CD4-positive, CD25-positive, alpha-beta regulatory T cell (primary cell): ENCODE data around the gene KCNK15. TPM values are rescaled to one million over a fixed set of nuclear protein-coding genes. Genes with fewer than 3 reads are reported as not detected.

Experiments used
- ATAC-seq, 2 donors: fragments of 150-1000 bp; cut with Tn5 transposase; one replicate each; pipeline ENCODE4 v1.10.0; 2021; ENCODE audit warnings: low read depth in 2 of 2, moderate number of reproducible peaks in 2 of 2, moderate library complexity in 1 of 2
- DNase-seq, 3 donors: peaks; one replicate each; pipeline versions ENCODE4 v3.0.0 to v3.0.0-alpha.2; 2012 to 2022; ENCODE audit warnings: mixed read lengths in 1 of 3
- H3K27ac ChIP-seq: one replicate; pipeline ENCODE4 v1.7.0; 2013; ENCODE audit warnings: mild to moderate bottlenecking, low read length; ENCODE audit not compliant: insufficient read depth, poor library complexity, severe bottlenecking
- H3K27me3 ChIP-seq: one replicate; pipeline ENCODE4 v1.7.0; 2013; ENCODE audit warnings: low read length; ENCODE audit not compliant: control insufficient read depth, insufficient read depth
- H3K36me3 ChIP-seq: one replicate; pipeline ENCODE4 v1.7.0; 2013; ENCODE audit warnings: mild to moderate bottlenecking, low read length, moderate library complexity; ENCODE audit not compliant: control insufficient read depth, insufficient read depth
- H3K4me1 ChIP-seq: 2 replicates; pipeline ENCODE4 v1.7.0; 2013; ENCODE audit warnings: mild to moderate bottlenecking, low read length; ENCODE audit not compliant: insufficient read depth, control insufficient read depth, poor library complexity, severe bottlenecking
- H3K4me3 ChIP-seq: one replicate; pipeline ENCODE4 v1.7.0; 2013; ENCODE audit warnings: low read depth, mild to moderate bottlenecking, low read length, moderate library complexity
- H3K9me3 ChIP-seq, 2 experiments: 1 replicate in 1 of 2; 2 replicates in 1 of 2; pipeline ENCODE4 v1.7.0; 2013; ENCODE audit warnings: low read length in 2 of 2, mild to moderate bottlenecking in 1 of 2, moderate library complexity in 1 of 2; ENCODE audit not compliant: control insufficient read depth in 2 of 2
- H3K27ac Mint-ChIP-seq, 3 donors: one replicate each; pipeline ENCODE4 v1.8.0; 2020 to 2022; ENCODE audit warnings: mild to moderate bottlenecking in 3 of 3, mixed read lengths in 3 of 3, moderate library complexity in 2 of 3
- H3K27me3 Mint-ChIP-seq: one replicate; pipeline ENCODE4 v1.8.0; 2022; ENCODE audit warnings: mild to moderate bottlenecking, mixed read lengths
- H3K36me3 Mint-ChIP-seq: one replicate; pipeline ENCODE4 v1.8.0; 2020; ENCODE audit warnings: mixed read lengths
- H3K4me1 Mint-ChIP-seq, 4 donors: one replicate each; pipeline ENCODE4 v1.8.0; 2020 to 2022; ENCODE audit warnings: mixed read lengths in 4 of 4, mild to moderate bottlenecking in 1 of 4
- H3K4me3 Mint-ChIP-seq, 4 donors: one replicate each; pipeline ENCODE4 v1.8.0; 2020 to 2022; ENCODE audit warnings: mild to moderate bottlenecking in 4 of 4, mixed read lengths in 4 of 4, moderate library complexity in 3 of 4
- H3K9me3 Mint-ChIP-seq, 7 donors: one replicate each; pipeline ENCODE4 v1.8.0; 2020 to 2022; ENCODE audit warnings: mixed read lengths in 7 of 7, mild to moderate bottlenecking in 3 of 7, moderate library complexity in 2 of 7
- polyA plus RNA-seq, 4 donors: library from polyadenylated mRNA; unstranded; fragments of 300-500 nt; fragmentation: Illumina TruSeq; gene quantifications; one replicate each; pipeline ENCODE4 v1.2.3, GENCODE V29; 2021
- total RNA-seq: library from RNA; stranded (reverse); gene quantifications from one replicate; pipeline ENCODE4 v1.2.3, GENCODE V29; 2022

KCNK15 gene
- total and polyA plus RNA-seq, 5 donors from 2014 or later = not detected

- no peaks in the 10 kb centered on the region for H3K27me3 ChIP-seq
- H3K27ac ChIP-seq = no peak overlapping the region
- H3K9me3 ChIP-seq = no peaks in the 10 kb centered on the region
- Mint-ChIP-seq H3K36me3 (no peaks in the 10 kb centered on the region), H3K4me1 (no peaks in the 10 kb centered on the region), H3K27ac (no peak overlapping the region), H3K4me3 (no peak overlapping the region), H3K9me3 (no peaks in the 10 kb centered on the region), H3K27me3 (peaks cover 14% of the 10 kb centered on the region)
- H3K4me3 ChIP-seq = no peak overlapping the region
- no peaks in the 10 kb centered on the region for H3K4me1 ChIP-seq
- ATAC-seq = no peak
- no peaks in the 10 kb centered on the region for H3K36me3 ChIP-seq
- DNase-seq = no peak
These were observed 42.9 kb upstream of the KCNK15 start for GRCh38 chr20:44702776-44703175.

- no peak overlapping the region for H3K27ac Mint-ChIP-seq
- H3K4me1 Mint-ChIP-seq = no peaks in the 10 kb centered on the region
These were observed 42.3 kb upstream of the KCNK15 start for GRCh38 chr20:44703183-44703925.

GRCh38 chr20:44703956-44704488 is 41.6 kb upstream of the KCNK15 start:
- Mint-ChIP-seq H3K36me3 (no peaks in the 10 kb centered on the region), H3K9me3 (no peaks in the 10 kb centered on the region), H3K4me3 (no peak overlapping the region), H3K4me1 (no peaks in the 10 kb centered on the region), H3K27me3 (peaks cover 14% of the 10 kb centered on the region), H3K27ac (no peak overlapping the region)
- Histone ChIP-seq H3K9me3 (no peaks in the 10 kb centered on the region), H3K27ac (no peak overlapping the region), H3K27me3 (no peaks in the 10 kb centered on the region), H3K36me3 (no peaks in the 10 kb centered on the region), H3K4me1 (no peaks in the 10 kb centered on the region), H3K4me3 (no peak overlapping the region)
- DNase-seq (no peak), ATAC-seq (no peak)

More at GRCh38 chr20:44703183-44703925, 42.3 kb upstream of the KCNK15 start:
- no peaks in the 10 kb centered on the region for H3K27me3 ChIP-seq
- H3K9me3 ChIP-seq = no peaks in the 10 kb centered on the region
- no peak for ATAC-seq
- no peak for DNase-seq
- H3K4me3 ChIP-seq = no peak overlapping the region
- H3K4me3 Mint-ChIP-seq = peak overlapping the region in 1 of 4 donors; percentile 28
- no peak overlapping the region for H3K27ac ChIP-seq
- no peaks in the 10 kb centered on the region for H3K9me3 Mint-ChIP-seq
- peaks cover 14% of the 10 kb centered on the region for H3K27me3 Mint-ChIP-seq
- no peaks in the 10 kb centered on the region for H3K36me3 Mint-ChIP-seq
- H3K4me1 ChIP-seq = no peaks in the 10 kb centered on the region
- H3K36me3 ChIP-seq = no peaks in the 10 kb centered on the region

DNA sequence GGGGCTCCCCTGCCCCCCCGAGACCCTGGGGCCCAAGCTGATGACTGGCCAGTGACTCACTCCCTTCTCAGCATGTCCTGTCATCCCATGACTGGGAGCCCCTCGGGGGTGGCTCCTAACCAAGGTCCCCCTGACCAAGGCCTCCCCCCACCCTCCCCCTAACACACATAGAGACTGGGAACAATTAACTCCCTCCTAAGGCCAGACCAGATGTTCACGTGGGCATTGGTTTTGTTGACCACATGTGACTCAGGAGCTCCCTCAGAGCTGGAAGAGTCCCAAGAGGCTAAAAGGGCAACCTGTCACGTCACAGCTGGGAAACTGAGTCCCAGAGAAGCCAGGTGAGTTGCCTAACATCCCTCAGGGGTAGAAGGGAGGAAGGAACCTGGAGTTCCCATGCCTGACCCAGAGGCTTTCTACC is 41.1 kb upstream of the KCNK15 start:
- Mint-ChIP-seq H3K4me1 (no peaks in the 10 kb centered on the region), H3K27me3 (peaks cover 14% of the 10 kb centered on the region), H3K9me3 (no peaks in the 10 kb centered on the region), H3K27ac (peak overlapping the region in 1 of 3 donors; percentile 38), H3K36me3 (no peaks in the 10 kb centered on the region), H3K4me3 (no peak overlapping the region)
- no peak overlapping the region for H3K27ac ChIP-seq
- no peaks in the 10 kb centered on the region for H3K4me1 ChIP-seq
- no peaks in the 10 kb centered on the region for H3K9me3 ChIP-seq
- H3K4me3 ChIP-seq = no peak overlapping the region
- H3K36me3 ChIP-seq = no peaks in the 10 kb centered on the region
- DNase-seq = no peak
- ATAC-seq = no peak
- no peaks in the 10 kb centered on the region for H3K27me3 ChIP-seq

DNA sequence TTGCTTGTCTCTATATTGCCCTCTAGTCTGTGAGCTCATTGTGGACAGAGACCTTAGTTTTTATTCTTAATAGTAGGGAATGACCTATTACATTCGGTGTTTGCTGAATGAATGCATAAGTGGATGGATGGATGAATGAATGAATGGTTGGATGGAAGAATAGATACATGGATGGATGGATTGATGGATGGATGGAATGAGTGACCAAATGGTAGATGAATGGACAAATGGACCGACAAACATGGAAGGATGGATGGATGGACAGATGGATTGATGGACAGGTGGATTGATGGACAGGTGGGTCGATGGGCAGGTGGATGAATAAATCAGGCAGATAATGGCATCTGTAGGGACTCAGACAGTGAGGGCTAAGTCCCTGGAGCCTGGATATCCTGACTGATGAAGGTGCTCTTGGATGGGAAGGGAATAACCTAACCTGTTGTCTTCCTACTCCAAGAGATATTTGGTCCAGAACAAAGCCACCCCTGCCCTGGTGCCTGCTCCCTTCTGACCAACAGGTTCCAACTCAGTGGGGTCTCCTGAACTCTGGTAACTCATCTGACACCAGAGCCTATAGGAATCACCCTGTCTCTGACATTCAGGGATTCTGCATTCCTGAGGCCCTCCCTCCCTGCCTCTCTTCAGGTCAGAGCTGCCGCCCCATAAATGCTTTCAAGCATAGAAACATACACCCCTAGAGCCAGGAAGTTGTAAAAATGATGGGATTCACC is 40.1 kb upstream of the KCNK15 start:
- Histone ChIP-seq H3K27me3 (no peaks in the 10 kb centered on the region), H3K4me3 (no peak overlapping the region), H3K9me3 (no peaks in the 10 kb centered on the region), H3K27ac (no peak overlapping the region), H3K4me1 (no peaks in the 10 kb centered on the region), H3K36me3 (no peaks in the 10 kb centered on the region)
- Mint-ChIP-seq H3K4me3 (no peak overlapping the region), H3K36me3 (no peaks in the 10 kb centered on the region), H3K27me3 (peaks cover 14% of the 10 kb centered on the region), H3K9me3 (no peaks in the 10 kb centered on the region), H3K4me1 (no peaks in the 10 kb centered on the region), H3K27ac (no peak overlapping the region)
- ATAC-seq = no peak
- no peak for DNase-seq

- no peaks in the 10 kb centered on the region for H3K36me3 Mint-ChIP-seq
- no peak overlapping the region for H3K27ac Mint-ChIP-seq
- H3K4me3 Mint-ChIP-seq = no peak overlapping the region
- Histone ChIP-seq H3K4me1 (no peaks in the 10 kb centered on the region), H3K27me3 (no peaks in the 10 kb centered on the region), H3K27ac (no peak overlapping the region), H3K9me3 (no peaks in the 10 kb centered on the region), H3K36me3 (no peaks in the 10 kb centered on the region), H3K4me3 (no peak overlapping the region)
- DNase-seq = no peak
- H3K4me1 Mint-ChIP-seq = no peaks in the 10 kb centered on the region
- H3K9me3 Mint-ChIP-seq = no peaks in the 10 kb centered on the region
- peaks cover 10% of the 10 kb centered on the region for H3K27me3 Mint-ChIP-seq
- no peak for ATAC-seq
These were observed 39.2 kb upstream of the KCNK15 start for GRCh38 chr20:44706301-44707017.

DNA sequence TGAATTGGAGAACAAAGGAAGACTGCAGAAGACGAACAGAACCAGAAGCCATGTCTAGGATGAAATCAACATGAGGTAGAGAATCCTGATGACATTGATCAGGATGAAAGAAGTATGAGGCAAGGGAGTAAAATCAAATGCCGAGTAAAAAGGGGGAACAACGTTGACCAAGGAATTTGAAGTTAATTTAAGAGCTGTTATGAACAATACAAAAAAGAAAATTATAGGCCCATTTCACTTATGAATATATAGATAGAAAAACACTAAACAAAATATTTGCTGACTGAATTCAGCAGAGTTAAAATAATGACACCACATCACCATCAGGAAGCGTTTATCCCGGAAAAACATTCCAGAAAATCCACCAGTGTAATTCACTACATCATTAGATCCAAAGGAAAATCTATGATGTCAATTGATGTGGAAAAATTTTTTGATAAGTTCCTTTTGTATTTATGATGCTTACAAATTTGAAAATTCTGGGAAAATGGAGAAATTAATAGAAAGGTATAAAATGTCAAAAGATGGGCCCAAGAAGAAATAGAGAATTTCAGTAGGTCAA is 38.6 kb upstream of the KCNK15 start:
- Mint-ChIP-seq H3K27ac (no peak overlapping the region), H3K27me3 (peaks cover 9% of the 10 kb centered on the region), H3K4me1 (no peaks in the 10 kb centered on the region), H3K4me3 (no peak overlapping the region), H3K9me3 (no peaks in the 10 kb centered on the region), H3K36me3 (no peaks in the 10 kb centered on the region)
- Histone ChIP-seq H3K27me3 (no peaks in the 10 kb centered on the region), H3K4me1 (no peaks in the 10 kb centered on the region), H3K4me3 (no peak overlapping the region), H3K36me3 (no peaks in the 10 kb centered on the region), H3K27ac (no peak overlapping the region), H3K9me3 (no peaks in the 10 kb centered on the region)
- no peak for ATAC-seq
- no peak for DNase-seq
